ENCODE data around the gene AKR1A1. TPM values are rescaled to one million over a fixed set of nuclear protein-coding genes. Genes with fewer than 3 reads are reported as not detected.
A peak's percentile ranks its signal among the peaks of the same experiment; 100 is the strongest.

The AKR1A1 gene
- total RNA-seq, 4 donors from 2014 or later, result 161 to 305 (median 201) TPM

DNA sequence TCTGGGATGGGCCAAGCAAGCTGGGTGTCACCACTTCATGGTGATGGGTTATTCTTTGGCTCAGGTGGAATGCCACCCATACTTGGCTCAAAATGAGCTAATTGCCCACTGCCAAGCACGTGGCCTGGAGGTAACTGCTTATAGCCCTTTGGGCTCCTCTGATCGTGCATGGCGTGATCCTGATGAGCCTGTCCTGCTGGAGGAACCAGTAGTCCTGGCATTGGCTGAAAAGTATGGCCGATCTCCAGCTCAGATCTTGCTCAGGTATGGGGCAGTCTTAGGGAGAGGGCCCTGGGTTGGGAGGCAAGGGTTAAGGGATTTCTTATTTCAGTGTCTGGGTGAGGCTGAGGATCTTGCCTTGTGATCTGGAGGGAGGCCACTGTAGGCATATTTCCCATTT lies 17.8 kb downstream of the AKR1A1 start:
- TF ChIP-seq, protein P1, sequence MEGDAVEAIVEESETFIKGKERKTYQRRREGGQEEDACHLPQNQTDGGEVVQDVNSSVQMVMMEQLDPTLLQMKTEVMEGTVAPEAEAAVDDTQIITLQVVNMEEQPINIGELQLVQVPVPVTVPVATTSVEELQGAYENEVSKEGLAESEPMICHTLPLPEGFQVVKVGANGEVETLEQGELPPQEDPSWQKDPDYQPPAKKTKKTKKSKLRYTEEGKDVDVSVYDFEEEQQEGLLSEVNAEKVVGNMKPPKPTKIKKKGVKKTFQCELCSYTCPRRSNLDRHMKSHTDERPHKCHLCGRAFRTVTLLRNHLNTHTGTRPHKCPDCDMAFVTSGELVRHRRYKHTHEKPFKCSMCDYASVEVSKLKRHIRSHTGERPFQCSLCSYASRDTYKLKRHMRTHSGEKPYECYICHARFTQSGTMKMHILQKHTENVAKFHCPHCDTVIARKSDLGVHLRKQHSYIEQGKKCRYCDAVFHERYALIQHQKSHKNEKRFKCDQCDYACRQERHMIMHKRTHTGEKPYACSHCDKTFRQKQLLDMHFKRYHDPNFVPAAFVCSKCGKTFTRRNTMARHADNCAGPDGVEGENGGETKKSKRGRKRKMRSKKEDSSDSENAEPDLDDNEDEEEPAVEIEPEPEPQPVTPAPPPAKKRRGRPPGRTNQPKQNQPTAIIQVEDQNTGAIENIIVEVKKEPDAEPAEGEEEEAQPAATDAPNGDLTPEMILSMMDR (IDR thresholded peaks at IDR 0.05), result no peak
- no peak for TF ChIP-seq POLR2A (IDR thresholded peaks at IDR 0.05)
- Histone ChIP-seq H3K27ac (no peak overlapping the region), H3K4me3 (no peak overlapping the region), H3K36me3 (peaks cover 0 to 57% (median 0%) of the 10 kb centered on the region in 3 donors), H3K4me1 (no peaks in the 10 kb centered on the region), H3K27me3 (no peaks in the 10 kb centered on the region), H3K9me3 (no peaks in the 10 kb centered on the region)
- no peak for DNase-seq

GRCh38 chr1:45569571-45569961 lies 18.9 kb downstream of the AKR1A1 start:
- H3K27me3 ChIP-seq, result no peaks in the 10 kb centered on the region
- H3K27ac ChIP-seq, result no peak overlapping the region
- H3K36me3 ChIP-seq, result peaks cover 0 to 52% (median 0%) of the 10 kb centered on the region in 3 donors
- no peak for TF ChIP-seq POLR2A (IDR thresholded peaks at IDR 0.05)
- TF ChIP-seq, protein P1 (IDR thresholded peaks at IDR 0.05), result no peak
- no peak overlapping the region for H3K4me3 ChIP-seq
- H3K9me3 ChIP-seq, result no peaks in the 10 kb centered on the region
- DNase-seq, result no peak
- no peaks in the 10 kb centered on the region for H3K4me1 ChIP-seq

DNA sequence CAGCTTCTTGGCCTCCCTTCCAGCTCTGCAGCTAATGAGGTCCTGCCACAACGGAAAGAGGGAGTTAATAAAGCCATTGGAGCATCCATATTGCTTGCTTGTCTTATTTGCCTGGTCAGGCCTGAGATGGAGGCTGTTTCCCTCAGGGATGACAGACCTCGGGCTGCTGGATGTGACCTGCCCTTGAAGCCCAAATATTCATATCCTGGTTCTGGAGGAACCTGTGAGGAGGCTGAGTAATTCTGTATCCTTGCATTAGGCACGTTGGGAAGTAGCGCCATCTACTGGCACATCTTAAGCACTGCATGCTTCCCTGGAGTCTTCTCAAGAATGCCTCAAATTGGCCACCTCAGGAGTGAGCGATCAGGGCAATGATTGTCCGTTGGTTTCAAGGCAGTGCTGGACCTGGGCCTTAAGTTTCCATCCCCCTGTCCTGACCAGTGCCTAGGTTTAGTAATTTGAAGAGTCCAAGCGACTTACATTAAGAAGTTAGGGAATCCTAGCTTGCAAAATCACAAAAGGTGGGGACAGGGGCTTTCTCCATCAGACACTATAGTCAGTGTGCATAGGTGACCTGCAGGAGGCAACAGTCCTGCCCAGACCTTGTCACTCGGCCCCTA lies 19.4 kb downstream of the AKR1A1 start:
- no peak overlapping the region for H3K4me3 ChIP-seq
- no peaks in the 10 kb centered on the region for H3K27me3 ChIP-seq
- peak; percentile 62 to 89 (median 70) for DNase-seq
- no peak for TF ChIP-seq POLR2A (IDR thresholded peaks at IDR 0.05)
- TF ChIP-seq, protein P1 (IDR thresholded peaks at IDR 0.05), result peak; percentile 89 to 99 (median 98)
- H3K4me1 ChIP-seq, result no peaks in the 10 kb centered on the region
- H3K9me3 ChIP-seq, result no peaks in the 10 kb centered on the region
- no peak overlapping the region for H3K27ac ChIP-seq
- H3K36me3 ChIP-seq, result peaks cover 0 to 52% (median 0%) of the 10 kb centered on the region in 3 donors

GRCh38 chr1:45570631-45571030 lies 20.0 kb downstream of the AKR1A1 start:
- no peaks in the 10 kb centered on the region for H3K4me1 ChIP-seq
- no peak overlapping the region for H3K27ac ChIP-seq
- H3K36me3 ChIP-seq, result peaks cover 0 to 52% (median 0%) of the 10 kb centered on the region in 3 donors
- no peaks in the 10 kb centered on the region for H3K27me3 ChIP-seq
- H3K4me3 ChIP-seq, result no peak overlapping the region
- H3K9me3 ChIP-seq, result no peaks in the 10 kb centered on the region
- TF ChIP-seq, protein P1 (IDR thresholded peaks at IDR 0.05), result no peak
- TF ChIP-seq POLR2A (IDR thresholded peaks at IDR 0.05), result no peak
- no peak for DNase-seq

GRCh38 chr1:45573231-45573804 lies 22.7 kb downstream of the AKR1A1 start:
- Histone ChIP-seq H3K4me3 (no peak overlapping the region), H3K27me3 (no peaks in the 10 kb centered on the region), H3K9me3 (no peaks in the 10 kb centered on the region), H3K36me3 (peaks cover 0 to 25% (median 0%) of the 10 kb centered on the region in 3 donors), H3K27ac (no peak overlapping the region), H3K4me1 (no peaks in the 10 kb centered on the region)
- TF ChIP-seq POLR2A (IDR thresholded peaks at IDR 0.05), result no peak
- TF ChIP-seq, protein P1 (IDR thresholded peaks at IDR 0.05), result no peak
- peak in 2 of 3 donors; percentile 3 to 35 for DNase-seq
